ENCODE data around the gene AP2S1.
"Not testable (repeated sequence)": the region's sequence is repeated elsewhere in the genome, so short reads cannot be mapped to it uniquely, and the experiment has no call there.

Gene AP2S1

GRCh38 chr19:46840498-46840942, 10.1 kb downstream of the AP2S1 start:
- DNase-seq, result peak; percentile 49

DNA sequence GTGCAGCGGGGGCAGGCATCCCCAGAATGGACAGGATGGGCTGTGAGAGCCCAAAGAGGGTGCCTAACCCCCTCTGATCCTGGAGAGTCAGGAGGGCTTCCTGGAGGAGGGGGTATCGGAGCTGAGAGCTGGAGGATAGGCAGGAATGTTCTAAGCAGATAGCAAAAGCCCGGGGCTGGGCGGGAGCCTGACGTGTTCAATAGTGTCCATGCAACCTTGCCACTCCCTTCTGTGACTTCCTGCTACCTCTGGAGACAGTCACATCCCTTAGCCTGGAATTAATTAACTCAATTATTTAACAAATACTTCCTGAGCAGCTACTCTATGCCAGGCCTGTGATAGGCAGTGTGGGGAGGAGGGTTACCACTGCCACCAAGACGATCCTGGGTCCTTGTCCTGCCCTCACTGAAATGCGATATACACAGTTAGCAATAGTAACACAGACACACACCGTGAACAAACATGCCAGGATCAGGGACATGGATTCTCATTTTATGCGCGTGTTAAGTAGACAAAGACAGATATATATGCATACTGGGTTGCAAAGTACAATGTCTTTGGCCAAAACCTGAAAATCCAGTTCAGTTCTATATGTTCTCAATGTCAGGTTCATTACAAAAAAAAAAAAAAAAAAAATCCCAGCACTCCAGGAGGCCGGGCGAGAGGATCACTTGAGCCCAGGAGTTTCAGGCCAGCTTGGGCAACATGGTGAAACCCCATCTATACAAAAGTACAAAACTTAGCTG, 10.7 kb downstream of the AP2S1 start:
- no peak for DNase-seq

DNA sequence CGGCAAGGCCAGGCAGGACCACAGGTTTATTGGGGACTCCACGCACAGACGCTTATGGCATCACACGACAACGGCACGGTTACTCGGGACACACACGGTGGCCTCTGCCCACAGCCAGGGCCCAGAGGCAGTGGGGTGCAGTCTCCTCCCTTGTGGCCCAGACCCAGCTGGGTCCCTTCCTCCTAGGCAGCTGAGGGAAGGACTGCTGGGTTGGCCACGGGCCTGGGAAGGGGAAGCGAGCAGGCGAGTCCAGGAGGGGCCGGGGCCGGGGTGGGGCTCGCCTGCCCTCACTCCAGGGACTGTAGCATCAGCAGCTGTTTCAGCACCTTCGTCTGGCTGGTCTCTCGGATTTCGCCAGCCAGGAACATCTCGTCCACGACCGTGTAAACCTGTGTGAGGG, 12.5 kb downstream of the AP2S1 start:
- DNase-seq, result no peak

GRCh38 chr19:46834984-46835383, 15.7 kb downstream of the AP2S1 start:
- no peak for DNase-seq

- no peak for DNase-seq
Observed at GRCh38 chr19:46834121-46834520, 16.5 kb downstream of the AP2S1 start.

DNA sequence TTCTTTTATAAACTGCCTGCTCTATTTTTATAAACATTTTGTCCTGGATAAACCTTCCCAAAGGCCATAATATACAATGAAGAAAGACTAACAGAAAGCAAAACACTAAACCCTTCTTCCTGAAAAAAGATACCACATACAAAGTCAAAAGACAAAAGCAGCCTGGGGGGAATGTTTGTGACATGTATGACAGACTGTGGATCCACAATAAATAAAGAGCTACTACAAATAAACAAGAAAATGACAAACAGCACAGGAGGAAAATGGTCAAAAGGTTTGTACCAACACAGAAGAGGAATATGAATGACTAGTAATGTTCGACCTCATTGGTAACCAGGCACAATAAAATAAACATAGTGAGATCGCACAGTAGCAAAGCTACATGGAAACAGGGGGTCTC, 19.8 kb downstream of the AP2S1 start:
- no peak for DNase-seq

DNA sequence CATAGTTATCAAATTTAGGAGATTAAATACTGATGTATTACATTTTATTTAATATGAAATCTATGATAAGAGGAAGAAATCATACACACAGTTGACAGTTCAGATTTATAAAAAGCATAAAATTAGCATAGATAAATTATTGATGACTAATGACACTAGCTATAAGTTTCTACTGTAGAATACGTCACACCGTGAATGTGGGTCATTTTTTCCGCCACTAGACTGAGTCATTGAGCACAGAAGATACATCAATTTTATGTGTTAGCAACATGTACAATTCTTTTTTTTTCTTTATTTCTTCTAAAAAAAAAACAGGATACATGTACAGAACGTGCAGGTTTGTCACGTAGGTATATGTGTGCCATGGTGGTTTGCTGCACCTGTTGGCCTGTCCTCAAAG, 22.2 kb downstream of the AP2S1 start:
- peak; percentile 76 for DNase-seq

- no peak for DNase-seq
Observed at GRCh38 chr19:46825731-46826055, 25.0 kb downstream of the AP2S1 start.

GRCh38 chr19:46824890-46825730, 25.5 kb downstream of the AP2S1 start:
- DNase-seq, result no peak

DNA sequence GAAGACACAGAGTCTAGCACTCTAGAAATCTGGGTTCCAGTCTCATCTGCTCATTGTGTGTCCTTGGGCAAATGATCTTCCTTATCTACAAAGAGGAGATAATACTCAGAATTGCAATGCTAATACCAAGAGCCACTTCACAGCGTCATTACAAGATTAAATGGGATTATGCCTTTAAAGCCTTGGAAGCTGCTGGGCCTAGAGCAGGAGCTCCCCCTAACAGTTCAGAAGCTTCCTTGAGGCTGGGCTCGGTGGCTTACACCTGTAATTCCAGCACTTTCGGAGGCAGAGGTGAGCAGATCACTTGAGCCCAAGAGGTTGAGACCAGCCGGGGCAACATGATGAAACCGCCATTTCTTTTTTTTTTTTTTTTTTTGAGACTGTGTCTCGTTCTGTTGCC, 27.6 kb downstream of the AP2S1 start:
- no peak for DNase-seq

- not testable (repeated sequence) for DNase-seq
Observed at GRCh38 chr19:46822410-46822787, 28.2 kb downstream of the AP2S1 start.

DNA sequence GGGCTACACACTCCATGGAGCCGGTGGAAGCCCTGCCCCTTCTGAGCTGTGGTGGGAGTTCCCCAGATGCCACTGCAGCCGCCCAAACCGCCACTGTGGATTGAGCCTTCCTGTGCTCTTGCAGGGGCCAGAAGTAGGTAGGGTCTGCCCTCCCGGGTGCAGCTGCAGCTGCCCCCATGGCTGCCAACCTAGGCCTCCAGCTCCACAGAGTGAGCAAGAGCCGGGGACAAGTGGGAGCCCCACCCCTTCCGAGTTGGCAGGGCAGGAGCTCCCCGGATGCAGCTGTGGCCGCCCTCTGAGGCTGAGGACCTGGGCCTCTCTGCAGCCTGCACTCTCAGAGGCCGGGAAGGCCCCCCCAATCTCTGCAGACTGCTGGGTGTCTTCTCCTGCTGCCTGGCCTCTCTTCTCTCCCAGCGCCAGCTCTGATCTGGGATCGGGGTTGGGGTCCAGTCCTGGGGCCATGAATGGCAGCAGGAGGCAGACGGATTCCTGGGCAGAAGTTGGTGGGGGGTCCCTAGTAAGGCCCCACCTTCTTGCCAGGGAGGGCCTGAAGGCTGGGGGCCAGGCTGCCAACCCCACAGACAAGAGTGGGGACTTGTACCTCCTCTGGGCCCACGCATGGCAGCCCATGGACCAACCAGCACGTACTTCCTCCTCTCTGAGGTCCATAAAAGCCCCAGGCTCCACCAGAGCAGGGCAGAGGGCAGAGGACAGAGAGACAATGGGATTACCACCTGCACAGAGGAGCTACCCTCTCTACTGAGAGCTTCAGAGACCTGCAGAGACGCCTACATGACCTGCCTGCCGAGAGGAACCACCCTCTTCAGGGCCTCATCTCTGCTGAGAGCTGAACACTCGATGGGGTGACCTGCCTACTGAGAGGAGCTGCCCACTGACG, 28.9 kb downstream of the AP2S1 start:
- peak; percentile 58 for DNase-seq

DNA sequence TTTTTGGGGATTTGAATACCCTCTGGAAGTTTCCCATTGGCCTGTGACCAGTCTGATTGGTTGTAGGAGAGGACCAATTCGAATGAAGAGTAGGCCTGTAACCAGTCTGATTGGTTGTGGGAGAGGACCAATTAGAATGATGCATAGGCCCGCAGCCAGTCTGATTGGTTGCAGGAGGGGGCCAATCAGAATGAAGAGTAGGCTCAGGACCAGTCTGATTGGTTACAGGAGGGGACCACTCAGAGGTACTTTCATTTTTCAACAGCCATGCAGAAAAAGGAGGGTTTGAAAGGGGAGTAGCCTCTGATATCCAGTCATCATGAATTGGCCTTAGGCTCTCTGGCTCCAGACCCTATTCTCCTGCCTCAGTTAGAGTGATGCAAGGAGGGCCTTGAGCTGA, 31.8 kb downstream of the AP2S1 start:
- no peak for DNase-seq

DNA sequence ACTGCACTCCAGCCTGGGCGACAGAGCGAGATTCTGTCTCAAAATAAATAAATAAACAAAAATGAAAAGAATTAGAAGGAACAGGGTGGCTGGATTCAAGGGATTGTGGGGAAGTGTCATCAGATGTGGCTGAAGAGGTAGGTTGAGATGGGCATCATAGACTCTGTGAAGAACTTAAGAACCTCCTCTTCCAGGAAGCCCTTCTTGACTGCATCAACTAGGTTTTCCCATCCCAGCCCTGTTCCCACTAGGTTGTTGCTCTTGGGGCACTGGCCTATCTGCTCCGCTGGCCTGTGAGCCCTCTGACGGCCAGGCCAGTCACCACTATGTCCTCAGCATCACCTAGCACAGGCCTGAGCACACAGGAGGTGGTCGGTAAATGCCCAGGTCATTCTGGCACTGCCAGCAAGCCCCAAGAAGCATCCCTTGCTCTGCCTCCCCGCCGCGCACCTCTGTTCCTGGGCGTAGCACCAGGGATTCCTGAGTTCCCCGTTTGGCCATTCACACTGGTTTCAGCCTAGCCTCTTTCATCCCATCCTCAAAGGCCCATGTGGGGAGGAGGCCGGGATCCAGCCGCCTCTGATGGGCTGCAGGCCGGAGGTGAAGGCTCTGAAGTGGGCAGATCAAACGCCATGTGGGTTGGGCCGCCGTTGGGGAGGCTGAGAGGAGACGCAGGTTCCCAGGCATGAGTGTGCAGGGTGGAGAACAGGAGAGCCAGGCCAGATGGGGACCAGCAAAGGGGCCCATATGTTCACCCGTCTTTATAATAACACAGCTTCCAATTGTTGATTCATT, 34.6 kb downstream of the AP2S1 start:
- DNase-seq, result no peak

DNA sequence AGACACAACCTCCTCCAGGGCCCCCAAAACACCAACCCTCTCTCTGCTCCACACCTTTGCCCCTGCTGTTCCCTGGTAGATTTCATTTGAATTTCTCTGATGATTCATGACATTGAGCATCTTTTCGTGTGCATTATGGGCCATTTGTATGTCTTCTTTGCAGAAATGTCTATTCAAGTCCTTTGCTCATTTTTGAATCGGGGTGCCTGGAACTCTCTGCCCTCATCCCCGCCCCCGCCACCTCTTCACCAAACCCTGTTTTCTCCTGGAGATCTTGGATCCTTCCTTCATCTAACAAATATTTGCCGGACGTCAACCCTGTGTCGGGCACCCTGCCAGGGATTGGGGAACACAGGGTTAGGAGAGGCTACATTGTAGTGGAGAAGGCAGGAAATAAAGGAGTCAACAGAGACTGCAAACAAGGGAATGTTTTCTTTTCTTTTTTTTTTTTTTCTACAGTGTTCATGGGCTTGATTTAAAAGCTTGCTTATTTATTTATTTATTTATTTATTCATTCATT, 36.7 kb downstream of the AP2S1 start:
- no peak for DNase-seq

DNA sequence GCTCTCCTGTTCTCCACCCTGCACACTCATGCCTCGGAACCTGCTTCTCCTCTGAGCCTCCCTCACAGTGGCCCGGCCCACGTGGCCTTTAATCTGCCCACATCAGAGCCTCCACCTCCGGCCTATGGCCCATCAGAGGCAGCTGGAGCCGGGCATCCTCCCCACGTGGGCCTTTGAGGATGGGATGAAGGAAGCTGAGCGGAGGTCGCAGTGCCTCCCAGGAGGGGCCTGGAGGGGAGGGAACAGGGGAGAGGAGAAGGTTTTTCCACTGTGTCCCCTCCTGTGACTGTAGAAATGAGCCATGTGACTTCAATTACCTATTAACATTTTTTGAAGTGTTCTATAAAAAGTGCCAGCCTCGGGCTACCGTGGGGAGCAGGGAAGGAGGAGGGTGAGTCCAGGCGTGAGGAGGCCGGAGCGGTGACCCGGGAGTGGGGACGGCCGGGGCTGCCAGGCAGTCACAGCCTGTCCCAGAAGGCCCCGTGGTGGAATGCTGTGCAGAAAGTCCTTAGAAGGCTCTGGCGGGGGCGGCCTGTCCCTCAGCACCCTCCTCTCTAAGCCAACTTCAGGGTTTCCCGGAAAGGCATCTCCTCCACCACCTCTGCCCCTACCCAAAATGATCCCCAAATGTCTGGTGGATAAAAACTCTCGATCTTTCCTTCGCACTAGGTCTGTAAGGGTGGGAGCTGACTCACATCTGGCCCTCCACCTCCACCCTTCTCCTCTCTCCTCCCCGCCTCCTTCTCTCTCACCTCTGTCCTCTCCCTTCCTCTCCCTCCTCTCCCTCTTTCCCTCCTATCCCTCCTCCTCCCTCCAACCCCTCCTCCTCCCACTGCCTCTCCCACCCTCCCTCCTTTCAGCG, 37.4 kb downstream of the AP2S1 start:
- DNase-seq, result no peak

DNA sequence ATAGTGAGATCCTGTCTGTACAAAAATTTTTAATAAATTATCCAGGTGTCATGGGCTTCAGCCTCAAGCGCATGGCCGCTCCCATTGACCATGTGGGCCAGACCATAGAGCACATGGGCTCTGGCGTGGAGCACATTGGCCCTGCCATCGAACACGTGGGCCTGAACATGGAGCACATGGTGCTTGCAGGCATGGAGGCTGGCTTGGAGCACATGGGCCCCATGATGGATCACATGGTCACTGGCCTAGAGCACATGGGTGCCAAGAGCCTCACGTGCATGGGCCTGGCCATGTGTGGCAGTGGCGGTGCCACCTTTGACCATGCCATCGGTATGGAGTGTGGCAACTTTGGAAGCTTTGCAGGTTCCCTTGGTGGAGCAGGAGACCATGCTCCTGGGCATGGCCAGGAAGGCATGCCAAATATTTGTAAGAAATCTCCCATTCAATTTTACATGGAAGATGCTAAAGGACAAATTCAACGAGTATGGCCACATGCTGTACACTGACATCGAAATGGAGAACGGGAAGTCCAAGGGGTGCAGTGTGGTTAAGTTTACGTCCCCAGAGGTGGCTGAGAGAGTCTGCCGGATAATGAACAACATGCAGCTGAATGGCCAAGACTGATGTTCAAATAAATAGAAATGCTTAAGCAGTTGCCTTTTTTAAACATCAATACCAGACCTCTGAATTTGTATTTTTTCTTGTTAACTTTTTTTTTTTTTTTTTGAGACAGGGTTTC, 40.9 kb downstream of the AP2S1 start:
- DNase-seq, result no peak

DNA sequence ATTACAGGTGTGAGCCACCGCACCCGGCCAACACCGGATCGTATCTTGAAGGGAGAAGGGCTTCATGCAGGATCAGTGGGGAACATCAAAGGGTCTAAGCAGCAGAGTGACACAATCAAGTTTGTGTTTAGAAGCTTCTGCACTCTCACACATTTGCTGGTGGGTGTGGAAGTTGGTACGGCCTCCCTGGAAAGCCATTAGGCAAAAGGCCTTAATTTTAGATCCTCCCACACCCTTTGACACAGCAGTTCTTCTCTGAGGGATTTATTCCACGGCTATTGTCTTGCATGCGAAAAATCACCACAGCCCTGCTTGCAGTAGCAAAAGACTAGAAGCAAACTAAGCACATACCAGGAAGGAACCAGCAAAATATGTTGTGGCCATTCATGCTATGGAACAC, 44.0 kb downstream of the AP2S1 start:
- DNase-seq, result no peak

- DNase-seq, result not testable (repeated sequence)
Observed at GRCh38 chr19:46804432-46804831, 46.2 kb downstream of the AP2S1 start.

- no peak for DNase-seq
Observed at GRCh38 chr19:46803555-46803954, 47.1 kb downstream of the AP2S1 start.

DNA sequence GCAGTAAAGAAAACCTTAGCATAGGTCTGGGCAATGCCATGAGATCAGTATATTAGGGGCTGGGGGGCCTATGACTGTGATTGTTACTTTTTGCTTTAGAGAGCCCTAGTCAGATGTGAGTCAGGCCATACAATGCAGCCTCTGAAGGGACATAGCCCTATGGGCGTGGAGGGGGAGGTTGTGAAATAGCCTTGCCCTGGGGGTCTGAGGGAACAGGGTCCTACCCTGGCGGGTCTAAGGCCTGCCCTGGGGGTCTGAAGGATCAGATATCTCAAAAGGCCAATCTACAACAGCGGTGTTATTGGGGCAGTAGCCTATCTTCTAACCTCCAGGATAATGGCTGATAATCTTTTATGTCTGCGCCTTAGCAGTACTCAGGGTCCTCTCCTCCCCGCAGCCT, 48.5 kb downstream of the AP2S1 start:
- DNase-seq, result no peak
